ENCODE results near the gene ZBTB8B.

The ZBTB8B gene

GRCh38 chr1:32508761-32509160 is 43.9 kb downstream of the ZBTB8B start:
- no peak for DNase-seq

- DNase-seq = no peak
These were observed 45.1 kb downstream of the ZBTB8B start for GRCh38 chr1:32509939-32510338.
